GM12878 (cell line): ENCODE results near the gene DAD1. TPM values are rescaled to one million over a fixed set of nuclear protein-coding genes. Genes with fewer than 3 reads are reported as not detected.

ENCODE experiments used
- BCL11A ChIP-seq: IDR thresholded peaks from 2 replicates; pipeline ENCODE4 v1.6.1; 2011; ENCODE audit warnings: low read depth, low read length
- ELK1 ChIP-seq: IDR thresholded peaks from 2 replicates; pipeline ENCODE4 v1.6.1; 2012; ENCODE audit warnings: low read depth, low read length, improper control_type of control experiment
- ZBTB40 ChIP-seq: fragments of 450-650 bp; IDR thresholded peaks from 2 replicates; pipeline ENCODE4 v1.6.1; 2016; ENCODE audit warnings: mild to moderate bottlenecking, moderate library complexity, borderline replicate concordance
- ZSCAN29 ChIP-seq: fragments of 450-650 bp; IDR thresholded peaks from 2 replicates; pipeline ENCODE4 v1.6.1; 2017; ENCODE audit warnings: mild to moderate bottlenecking, moderate library complexity
- polyA plus RNA-seq, 11 experiments: library from polyadenylated mRNA; depleted of rRNA in 4 of 11; unstranded in 6 of 11; stranded (reverse) in 5 of 11; fragments of >200 nt; fragmentation: Nextera tagmentation in 4 of 11; fragmentation: Illumina TruSeq in 1 of 11; extraction: Ambion mirVana in 4 of 11; extraction: Trizol in 1 of 11; gene quantifications; 1 replicate in 1 of 11; 2 replicates in 10 of 11; pipeline versions ENCODE4 v1.2.1 to v1.2.3, GENCODE V29; 2011 to 2016; ENCODE audit warnings: inconsistent platforms in 2 of 11, missing spikeins in 2 of 11, low read depth in 1 of 11
- total RNA-seq, 4 experiments: library from RNA; depleted of rRNA in 3 of 4; stranded (reverse); fragments of >200 nt in 3 of 4; fragmentation: Illumina TruSeq in 1 of 4; extraction: Trizol in 1 of 4; gene quantifications; 2 replicates each; pipeline versions ENCODE4 v1.2.1 to v1.2.3, GENCODE V29; 2013 to 2021
- TF ChIP-seq, protein P1 (sequence below): IDR thresholded peaks from 2 replicates; pipeline ENCODE4 v1.6.1; 2012; ENCODE audit warnings: mild to moderate bottlenecking, low read depth, low read length

DAD1 gene
- total and polyA plus RNA-seq, 10 of the 15 experiments (the other 5 are each of a cell fraction or from before 2014, with no cell fraction given) = 161 to 920 (median 319) TPM

DNA sequence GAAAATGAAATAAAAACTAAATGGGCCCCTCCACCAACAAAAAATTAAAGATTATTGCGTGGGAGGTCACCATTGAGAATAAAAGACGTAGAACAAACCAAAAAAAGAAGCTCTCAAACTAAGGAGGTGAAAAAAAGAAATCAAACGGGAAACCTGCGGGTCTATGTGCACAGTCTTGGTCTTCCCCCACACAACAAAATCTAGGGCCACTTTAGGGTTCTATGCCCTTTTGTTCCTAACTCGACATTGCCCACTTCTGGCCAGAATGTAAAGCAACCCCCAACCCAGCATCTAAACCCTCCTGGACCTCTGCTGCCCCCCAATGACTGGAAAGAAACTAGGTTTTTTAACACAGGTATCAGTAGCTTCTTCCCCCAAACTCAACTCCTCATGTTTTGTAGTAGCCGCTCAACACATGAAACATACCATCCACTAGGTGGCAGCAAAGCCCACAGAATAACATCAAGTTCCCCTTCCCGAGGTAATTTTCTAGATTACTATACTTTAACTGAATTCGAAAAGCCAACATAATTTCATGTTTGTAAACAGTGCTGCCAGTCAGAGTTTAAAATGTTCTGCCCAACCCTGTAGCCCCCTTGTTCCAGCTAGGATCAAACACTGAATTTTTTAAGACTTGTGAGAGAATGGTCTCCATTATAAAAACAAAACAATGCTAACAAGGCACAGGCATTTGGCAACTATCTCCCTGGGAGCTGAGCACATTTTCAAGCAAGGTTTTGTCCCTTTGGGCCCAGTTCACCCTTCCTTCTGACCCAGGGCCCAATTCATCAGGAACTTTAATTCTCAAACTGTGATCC is 18.7 kb downstream of the DAD1 start (continued):
- TF ChIP-seq, protein P1, sequence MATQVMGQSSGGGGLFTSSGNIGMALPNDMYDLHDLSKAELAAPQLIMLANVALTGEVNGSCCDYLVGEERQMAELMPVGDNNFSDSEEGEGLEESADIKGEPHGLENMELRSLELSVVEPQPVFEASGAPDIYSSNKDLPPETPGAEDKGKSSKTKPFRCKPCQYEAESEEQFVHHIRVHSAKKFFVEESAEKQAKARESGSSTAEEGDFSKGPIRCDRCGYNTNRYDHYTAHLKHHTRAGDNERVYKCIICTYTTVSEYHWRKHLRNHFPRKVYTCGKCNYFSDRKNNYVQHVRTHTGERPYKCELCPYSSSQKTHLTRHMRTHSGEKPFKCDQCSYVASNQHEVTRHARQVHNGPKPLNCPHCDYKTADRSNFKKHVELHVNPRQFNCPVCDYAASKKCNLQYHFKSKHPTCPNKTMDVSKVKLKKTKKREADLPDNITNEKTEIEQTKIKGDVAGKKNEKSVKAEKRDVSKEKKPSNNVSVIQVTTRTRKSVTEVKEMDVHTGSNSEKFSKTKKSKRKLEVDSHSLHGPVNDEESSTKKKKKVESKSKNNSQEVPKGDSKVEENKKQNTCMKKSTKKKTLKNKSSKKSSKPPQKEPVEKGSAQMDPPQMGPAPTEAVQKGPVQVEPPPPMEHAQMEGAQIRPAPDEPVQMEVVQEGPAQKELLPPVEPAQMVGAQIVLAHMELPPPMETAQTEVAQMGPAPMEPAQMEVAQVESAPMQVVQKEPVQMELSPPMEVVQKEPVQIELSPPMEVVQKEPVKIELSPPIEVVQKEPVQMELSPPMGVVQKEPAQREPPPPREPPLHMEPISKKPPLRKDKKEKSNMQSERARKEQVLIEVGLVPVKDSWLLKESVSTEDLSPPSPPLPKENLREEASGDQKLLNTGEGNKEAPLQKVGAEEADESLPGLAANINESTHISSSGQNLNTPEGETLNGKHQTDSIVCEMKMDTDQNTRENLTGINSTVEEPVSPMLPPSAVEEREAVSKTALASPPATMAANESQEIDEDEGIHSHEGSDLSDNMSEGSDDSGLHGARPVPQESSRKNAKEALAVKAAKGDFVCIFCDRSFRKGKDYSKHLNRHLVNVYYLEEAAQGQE = no peak
- peak; percentile 89; the same call in 1 of the 2 replicates for TF ChIP-seq ZBTB40
- no peak for TF ChIP-seq ELK1
- no peak for TF ChIP-seq BCL11A
- TF ChIP-seq ZSCAN29 = peak; percentile 88
